Measurements from ENCODE around the gene ITGAE.

DNA sequence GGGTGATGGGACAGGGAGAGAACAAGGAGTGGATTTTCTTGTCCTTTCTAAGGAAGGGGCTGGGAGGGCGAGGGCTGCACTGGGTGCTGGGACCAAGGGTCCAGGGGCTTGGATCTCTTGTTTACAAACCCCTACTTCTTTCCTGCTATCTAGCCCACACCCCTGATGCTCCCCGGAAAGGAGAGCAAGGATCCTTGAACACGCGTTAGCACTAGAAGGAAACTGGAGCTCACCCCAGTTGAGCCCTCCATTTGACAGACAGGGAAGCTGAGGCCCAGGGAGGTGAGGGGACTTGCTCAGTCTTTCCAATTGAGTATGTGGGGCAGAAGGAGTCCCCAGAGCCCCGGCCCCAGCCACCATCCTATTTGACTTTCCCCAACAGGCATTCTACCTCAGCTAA, 4.6 kb upstream of the ITGAE start:
- TF ChIP-seq CTCF (tag by site-specific recombination; IDR thresholded peaks at IDR 0.05) = no peak
- TF ChIP-seq MEIS1 (CRISPR knock-in tag; IDR thresholded peaks at IDR 0.05; ENCODE audit: borderline replicate concordance) = no peak
- TF ChIP-seq ZFP3 (tag by site-specific recombination; IDR thresholded peaks at IDR 0.05; ENCODE audit: low read depth) = no peak
- TF ChIP-seq ZBTB20 (tag by site-specific recombination; IDR thresholded peaks at IDR 0.05) = no peak
- no peak for TF ChIP-seq ZNF341 (tag by site-specific recombination; IDR thresholded peaks at IDR 0.05; ENCODE audit: low read depth)
- no peak for TF ChIP-seq ZNF580 (tag by site-specific recombination; IDR thresholded peaks at IDR 0.05)
- TF ChIP-seq, protein P1, sequence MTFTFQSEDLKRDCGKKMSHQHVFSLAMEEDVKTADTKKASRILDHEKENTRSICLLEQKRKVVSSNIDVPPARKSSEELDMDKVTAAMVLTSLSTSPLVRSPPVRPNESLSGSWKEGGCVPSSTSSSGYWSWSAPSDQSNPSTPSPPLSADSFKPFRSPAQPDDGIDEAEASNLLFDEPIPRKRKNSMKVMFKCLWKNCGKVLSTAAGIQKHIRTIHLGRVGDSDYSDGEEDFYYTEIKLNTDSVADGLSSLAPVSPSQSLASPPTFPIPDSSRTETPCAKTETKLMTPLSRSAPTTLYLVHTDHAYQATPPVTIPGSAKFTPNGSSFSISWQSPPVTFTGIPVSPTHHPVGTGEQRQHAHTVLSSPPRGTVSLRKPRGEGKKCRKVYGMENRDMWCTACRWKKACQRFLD (tag by site-specific recombination; IDR thresholded peaks at IDR 0.05) = no peak
- no peak for TF ChIP-seq ZNF776 (tag by site-specific recombination; IDR thresholded peaks at IDR 0.05; ENCODE audit: borderline replicate concordance)
- no peak for TF ChIP-seq SALL2 (tag by site-specific recombination; IDR thresholded peaks at IDR 0.05; ENCODE audit: borderline replicate concordance)
- TF ChIP-seq, protein P2, sequence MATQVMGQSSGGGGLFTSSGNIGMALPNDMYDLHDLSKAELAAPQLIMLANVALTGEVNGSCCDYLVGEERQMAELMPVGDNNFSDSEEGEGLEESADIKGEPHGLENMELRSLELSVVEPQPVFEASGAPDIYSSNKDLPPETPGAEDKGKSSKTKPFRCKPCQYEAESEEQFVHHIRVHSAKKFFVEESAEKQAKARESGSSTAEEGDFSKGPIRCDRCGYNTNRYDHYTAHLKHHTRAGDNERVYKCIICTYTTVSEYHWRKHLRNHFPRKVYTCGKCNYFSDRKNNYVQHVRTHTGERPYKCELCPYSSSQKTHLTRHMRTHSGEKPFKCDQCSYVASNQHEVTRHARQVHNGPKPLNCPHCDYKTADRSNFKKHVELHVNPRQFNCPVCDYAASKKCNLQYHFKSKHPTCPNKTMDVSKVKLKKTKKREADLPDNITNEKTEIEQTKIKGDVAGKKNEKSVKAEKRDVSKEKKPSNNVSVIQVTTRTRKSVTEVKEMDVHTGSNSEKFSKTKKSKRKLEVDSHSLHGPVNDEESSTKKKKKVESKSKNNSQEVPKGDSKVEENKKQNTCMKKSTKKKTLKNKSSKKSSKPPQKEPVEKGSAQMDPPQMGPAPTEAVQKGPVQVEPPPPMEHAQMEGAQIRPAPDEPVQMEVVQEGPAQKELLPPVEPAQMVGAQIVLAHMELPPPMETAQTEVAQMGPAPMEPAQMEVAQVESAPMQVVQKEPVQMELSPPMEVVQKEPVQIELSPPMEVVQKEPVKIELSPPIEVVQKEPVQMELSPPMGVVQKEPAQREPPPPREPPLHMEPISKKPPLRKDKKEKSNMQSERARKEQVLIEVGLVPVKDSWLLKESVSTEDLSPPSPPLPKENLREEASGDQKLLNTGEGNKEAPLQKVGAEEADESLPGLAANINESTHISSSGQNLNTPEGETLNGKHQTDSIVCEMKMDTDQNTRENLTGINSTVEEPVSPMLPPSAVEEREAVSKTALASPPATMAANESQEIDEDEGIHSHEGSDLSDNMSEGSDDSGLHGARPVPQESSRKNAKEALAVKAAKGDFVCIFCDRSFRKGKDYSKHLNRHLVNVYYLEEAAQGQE (tag by site-specific recombination; IDR thresholded peaks at IDR 0.05) = no peak
- no peak for TF ChIP-seq ZNF391 (tag by site-specific recombination; IDR thresholded peaks at IDR 0.05; ENCODE audit: borderline replicate concordance, low read depth)
- TF ChIP-seq ZFP37 (tag by site-specific recombination; IDR thresholded peaks at IDR 0.05) = no peak

Data from HEK293 (cell line).